GM06990 (cell line): ENCODE results near the gene SLC46A3.

ENCODE experiments used
- DNase-seq: peaks from one replicate; pipeline ENCODE4 v3.0.0-alpha.2; 2011; ENCODE audit not compliant: insufficient read length; ENCODE audit errors: extremely low read depth
- H3K27me3 ChIP-seq: replicated peaks from 2 replicates; pipeline ENCODE4 v1.6.0; 2011; ENCODE audit warnings: low read length; ENCODE audit not compliant: control insufficient read depth, insufficient read depth
- H3K36me3 ChIP-seq: 2 replicates; pipeline ENCODE4 v1.5.1; 2011; ENCODE audit warnings: low read length; ENCODE audit not compliant: control insufficient read depth, insufficient read depth
- H3K4me3 ChIP-seq: replicated peaks from 2 replicates; pipeline ENCODE4 v1.5.1; 2011; ENCODE audit warnings: low read depth, mild to moderate bottlenecking, control low read depth, low read length
- TF ChIP-seq, protein P1 (sequence below): IDR thresholded peaks from 2 replicates; pipeline ENCODE4 v1.5.1; 2011; ENCODE audit warnings: low read length, control low read depth, mild to moderate bottlenecking, inconsistent platforms; ENCODE audit not compliant: insufficient read depth, poor library complexity, severe bottlenecking

The SLC46A3 gene

DNA sequence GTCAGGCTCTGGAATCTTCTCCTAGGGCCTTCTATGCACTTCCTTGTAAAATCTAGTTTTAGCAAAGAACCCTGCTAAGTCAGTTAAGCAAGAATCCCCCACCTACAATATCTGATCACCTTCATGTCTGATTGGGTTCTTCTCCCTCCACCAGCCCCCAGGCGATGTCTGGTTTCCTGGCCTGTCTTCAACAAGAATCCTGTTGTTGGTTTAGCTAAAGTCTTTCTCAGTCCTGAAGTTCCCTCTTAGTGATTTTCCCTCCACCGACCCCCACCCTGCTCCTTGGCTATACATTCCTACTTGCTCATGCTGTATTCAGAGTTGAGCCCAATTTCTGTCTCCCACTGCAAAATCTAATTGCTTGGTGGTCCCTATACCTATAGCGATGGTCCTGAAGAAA is 35.2 kb upstream of the SLC46A3 start:
- no peak overlapping the region for H3K4me3 ChIP-seq
- no peak for DNase-seq
- no peaks in the 10 kb centered on the region for H3K27me3 ChIP-seq
- H3K36me3 ChIP-seq, result no peaks in the 10 kb centered on the region
- TF ChIP-seq, protein P1, sequence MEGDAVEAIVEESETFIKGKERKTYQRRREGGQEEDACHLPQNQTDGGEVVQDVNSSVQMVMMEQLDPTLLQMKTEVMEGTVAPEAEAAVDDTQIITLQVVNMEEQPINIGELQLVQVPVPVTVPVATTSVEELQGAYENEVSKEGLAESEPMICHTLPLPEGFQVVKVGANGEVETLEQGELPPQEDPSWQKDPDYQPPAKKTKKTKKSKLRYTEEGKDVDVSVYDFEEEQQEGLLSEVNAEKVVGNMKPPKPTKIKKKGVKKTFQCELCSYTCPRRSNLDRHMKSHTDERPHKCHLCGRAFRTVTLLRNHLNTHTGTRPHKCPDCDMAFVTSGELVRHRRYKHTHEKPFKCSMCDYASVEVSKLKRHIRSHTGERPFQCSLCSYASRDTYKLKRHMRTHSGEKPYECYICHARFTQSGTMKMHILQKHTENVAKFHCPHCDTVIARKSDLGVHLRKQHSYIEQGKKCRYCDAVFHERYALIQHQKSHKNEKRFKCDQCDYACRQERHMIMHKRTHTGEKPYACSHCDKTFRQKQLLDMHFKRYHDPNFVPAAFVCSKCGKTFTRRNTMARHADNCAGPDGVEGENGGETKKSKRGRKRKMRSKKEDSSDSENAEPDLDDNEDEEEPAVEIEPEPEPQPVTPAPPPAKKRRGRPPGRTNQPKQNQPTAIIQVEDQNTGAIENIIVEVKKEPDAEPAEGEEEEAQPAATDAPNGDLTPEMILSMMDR, result no peak

DNA sequence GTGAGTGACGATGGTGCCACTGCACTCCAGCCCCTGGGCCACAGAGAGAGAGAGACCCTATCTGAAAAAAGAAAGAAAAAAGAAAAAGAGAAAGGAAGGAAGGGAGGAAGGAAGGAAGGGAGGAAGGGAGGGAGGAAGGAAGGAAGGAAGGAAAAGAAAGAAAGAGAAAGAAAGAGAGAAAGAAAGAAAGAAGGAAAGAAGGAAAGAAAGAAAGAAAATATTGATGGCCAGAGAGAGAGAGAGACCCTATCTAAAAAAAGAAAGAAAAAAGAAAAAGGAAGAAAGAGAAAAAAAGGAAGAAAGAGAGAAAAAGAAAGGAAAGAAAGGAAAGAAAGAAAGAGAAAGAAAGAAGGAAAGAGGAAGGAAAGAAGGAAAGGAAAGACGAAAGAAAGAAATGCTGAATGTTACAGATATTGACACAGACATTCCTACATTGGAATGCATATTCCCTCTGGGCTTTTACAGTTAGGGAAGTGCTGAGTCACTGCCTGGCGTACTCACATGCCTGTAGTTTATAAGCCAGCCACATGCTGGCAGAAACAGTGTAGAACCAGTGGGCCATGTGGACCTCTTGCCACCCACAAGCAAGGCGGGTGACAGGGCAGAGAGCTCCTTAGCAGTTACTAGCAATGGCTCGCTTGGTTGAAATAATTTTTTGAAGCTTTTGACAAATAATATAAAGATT is 34.6 kb upstream of the SLC46A3 start:
- H3K36me3 ChIP-seq, result no peaks in the 10 kb centered on the region
- TF ChIP-seq, protein P1, result no peak
- H3K27me3 ChIP-seq, result no peaks in the 10 kb centered on the region
- DNase-seq, result no peak
- H3K4me3 ChIP-seq, result no peak overlapping the region

DNA sequence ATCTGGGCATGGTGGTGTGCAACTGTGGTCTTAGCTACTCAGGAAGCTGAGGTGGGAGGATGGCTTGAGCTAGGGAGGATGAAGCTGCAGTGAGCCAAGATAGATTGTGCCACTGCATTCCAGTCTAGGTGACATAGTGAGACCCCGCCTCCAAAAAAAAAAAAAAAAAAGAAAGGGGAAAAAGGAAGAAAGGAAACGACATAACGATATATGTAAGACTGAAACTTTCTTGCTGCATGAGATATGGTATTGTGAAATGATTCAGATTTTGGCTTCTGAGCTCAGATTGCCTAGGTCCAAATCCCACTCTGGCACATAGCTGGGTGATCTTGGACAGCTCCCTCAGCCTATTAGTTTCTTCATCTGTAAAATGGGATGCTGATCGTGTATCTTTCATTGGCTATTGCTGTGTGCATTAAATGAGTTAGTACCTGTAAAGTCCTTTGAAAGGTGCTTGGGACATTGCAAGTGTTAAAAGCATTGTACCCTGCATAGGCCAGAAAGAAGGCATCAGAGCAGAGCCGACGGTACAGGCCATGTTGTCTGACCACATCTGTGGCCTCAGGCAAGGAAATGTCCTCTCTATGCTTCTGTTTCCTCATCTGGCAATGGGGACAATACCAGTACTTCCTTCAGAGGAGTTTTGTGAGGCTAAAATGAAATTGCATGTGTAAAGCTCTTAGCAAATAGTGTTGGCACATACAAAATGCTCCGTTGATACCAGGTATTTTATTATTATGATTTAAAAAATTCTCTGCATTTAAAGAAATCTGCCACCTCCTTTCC is 32.6 kb upstream of the SLC46A3 start:
- TF ChIP-seq, protein P1, result no peak
- Histone ChIP-seq H3K27me3 (no peaks in the 10 kb centered on the region), H3K4me3 (no peak overlapping the region), H3K36me3 (no peaks in the 10 kb centered on the region)
- no peak for DNase-seq

DNA sequence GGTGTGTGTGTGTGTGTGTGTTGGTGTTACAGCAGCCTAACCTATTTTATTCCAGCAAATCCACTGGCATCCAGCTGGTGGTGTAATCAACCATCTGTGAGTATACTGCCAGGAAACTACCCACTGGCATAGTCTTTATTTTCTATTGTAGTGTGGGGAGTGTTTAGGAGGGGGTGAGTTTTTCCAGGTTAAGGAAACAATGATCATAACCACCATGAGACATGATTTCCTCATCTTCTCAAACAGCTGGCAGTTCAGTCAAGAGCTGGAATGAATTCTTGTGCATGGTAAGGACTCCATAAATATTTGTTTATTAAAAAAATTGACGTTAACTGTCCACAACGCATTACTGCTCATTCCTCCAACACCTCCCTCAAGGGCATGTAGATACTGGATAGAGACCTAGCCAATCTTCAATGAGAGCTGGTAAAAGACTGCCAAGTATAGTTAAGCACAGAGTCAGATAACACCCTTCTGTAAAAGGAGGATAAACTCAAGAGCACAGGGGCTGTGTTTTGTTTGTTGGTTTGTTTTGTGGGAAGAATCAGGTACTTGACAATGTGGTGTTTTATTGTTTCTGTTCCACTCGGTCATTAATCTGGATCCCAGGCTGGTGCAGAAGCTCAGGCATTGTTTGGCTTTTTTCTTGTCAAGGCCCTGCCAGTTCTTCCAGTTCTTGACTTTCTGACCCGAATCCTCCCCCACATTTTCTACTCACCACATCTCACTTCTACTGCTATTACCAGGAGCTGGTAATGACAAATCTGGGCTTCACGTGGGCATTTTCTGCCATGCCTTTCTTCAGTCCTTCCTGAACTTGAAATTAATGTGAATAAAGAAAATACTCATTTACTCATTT is 31.6 kb upstream of the SLC46A3 start:
- Histone ChIP-seq H3K36me3 (no peaks in the 10 kb centered on the region), H3K27me3 (no peaks in the 10 kb centered on the region), H3K4me3 (no peak overlapping the region)
- DNase-seq, result no peak
- TF ChIP-seq, protein P1, result no peak

DNA sequence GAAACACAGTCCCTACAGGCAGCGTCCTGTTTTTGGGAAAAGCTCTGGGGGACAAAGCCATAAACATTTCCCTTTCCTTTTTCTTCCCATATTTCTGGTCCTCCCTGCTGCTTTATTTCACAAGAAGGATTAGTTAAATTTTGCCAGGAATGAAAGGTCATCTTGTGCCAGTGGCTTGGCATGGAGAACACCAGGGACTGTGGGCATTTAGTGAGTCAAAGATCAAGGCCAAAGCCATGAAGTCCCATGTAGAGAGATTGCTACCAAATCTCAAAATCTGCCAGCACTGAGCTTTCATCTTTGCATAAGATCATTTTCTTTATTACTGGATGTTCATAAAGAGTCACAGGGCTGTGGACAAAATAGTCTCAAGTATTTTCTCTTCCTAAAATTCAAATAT is 29.1 kb upstream of the SLC46A3 start:
- H3K36me3 ChIP-seq, result no peaks in the 10 kb centered on the region
- DNase-seq, result no peak
- H3K4me3 ChIP-seq, result no peak overlapping the region
- TF ChIP-seq, protein P1, result no peak
- H3K27me3 ChIP-seq, result no peaks in the 10 kb centered on the region
